ENCODE results near the gene AEBP1.

AEBP1 gene

DNA sequence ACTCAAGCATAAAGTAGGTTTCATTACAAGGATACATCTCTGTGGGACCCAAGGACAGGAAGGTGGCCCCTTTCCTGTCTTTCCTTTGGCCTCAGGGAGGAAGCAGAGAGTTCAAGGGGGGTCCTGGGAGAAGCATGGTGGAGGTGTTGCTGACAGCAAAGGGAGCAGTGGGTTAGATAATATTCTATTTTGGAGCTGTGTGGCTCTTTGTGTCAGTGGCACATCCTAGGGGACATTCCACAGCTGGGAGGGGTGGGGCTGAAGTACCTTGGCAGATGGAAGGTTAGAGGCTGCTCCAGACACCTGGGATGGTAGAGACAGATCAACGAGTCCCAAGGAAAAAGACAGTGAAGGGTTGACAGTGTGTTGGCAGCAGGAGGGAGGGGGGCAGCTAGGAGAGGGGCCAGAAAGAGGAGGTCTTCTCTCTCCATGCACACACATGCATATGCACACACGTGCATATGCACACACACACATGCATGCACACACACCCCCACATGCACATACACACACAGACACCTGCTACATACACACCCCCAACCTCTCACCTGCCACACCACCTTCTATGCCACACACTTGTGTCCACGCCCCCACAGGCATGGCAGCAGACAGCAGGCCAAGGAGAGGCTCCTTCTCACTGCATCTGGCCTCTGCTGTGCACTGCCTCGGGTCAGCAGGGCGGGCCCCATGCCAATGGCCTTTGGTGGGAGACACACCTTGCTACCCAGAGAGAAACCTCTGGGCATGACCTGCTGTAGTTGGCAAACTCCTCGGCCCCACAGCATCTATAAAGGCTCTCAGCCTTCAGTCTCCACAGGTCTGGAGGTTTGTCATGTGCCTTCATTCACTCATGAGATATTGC, 24.8 kb downstream of the AEBP1 start:
- Histone ChIP-seq H3K9me3 (no peaks in the 10 kb centered on the region), H3K27me3 (no peaks in the 10 kb centered on the region), H3K36me3 (no peaks in the 10 kb centered on the region), H3K4me3 (no peak overlapping the region), H3K4me1 (peaks cover 0 to 4% (median 0%) of the 10 kb centered on the region in 4 donors), H3K27ac (no peak overlapping the region)
- no peak for DNase-seq
- intact Hi-C loops (cut with DNase I; ENCODE audit: low total_unique reads): no loop called here
- TF ChIP-seq, protein P1, sequence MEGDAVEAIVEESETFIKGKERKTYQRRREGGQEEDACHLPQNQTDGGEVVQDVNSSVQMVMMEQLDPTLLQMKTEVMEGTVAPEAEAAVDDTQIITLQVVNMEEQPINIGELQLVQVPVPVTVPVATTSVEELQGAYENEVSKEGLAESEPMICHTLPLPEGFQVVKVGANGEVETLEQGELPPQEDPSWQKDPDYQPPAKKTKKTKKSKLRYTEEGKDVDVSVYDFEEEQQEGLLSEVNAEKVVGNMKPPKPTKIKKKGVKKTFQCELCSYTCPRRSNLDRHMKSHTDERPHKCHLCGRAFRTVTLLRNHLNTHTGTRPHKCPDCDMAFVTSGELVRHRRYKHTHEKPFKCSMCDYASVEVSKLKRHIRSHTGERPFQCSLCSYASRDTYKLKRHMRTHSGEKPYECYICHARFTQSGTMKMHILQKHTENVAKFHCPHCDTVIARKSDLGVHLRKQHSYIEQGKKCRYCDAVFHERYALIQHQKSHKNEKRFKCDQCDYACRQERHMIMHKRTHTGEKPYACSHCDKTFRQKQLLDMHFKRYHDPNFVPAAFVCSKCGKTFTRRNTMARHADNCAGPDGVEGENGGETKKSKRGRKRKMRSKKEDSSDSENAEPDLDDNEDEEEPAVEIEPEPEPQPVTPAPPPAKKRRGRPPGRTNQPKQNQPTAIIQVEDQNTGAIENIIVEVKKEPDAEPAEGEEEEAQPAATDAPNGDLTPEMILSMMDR (IDR thresholded peaks at IDR 0.05): no peak

- H3K9me3 ChIP-seq: no peaks in the 10 kb centered on the region
- H3K27me3 ChIP-seq: no peaks in the 10 kb centered on the region
- no peaks in the 10 kb centered on the region for H3K36me3 ChIP-seq
- DNase-seq: no peak
- intact Hi-C loops (cut with DNase I; ENCODE audit: low total_unique reads): no loop called here
- no peaks in the 10 kb centered on the region for H3K4me1 ChIP-seq
- H3K4me3 ChIP-seq: no peak overlapping the region
- no peak overlapping the region for H3K27ac ChIP-seq
- TF ChIP-seq, protein P1 (IDR thresholded peaks at IDR 0.05): no peak
These were observed 27.3 kb downstream of the AEBP1 start for GRCh38 chr7:44131173-44132029.

DNA sequence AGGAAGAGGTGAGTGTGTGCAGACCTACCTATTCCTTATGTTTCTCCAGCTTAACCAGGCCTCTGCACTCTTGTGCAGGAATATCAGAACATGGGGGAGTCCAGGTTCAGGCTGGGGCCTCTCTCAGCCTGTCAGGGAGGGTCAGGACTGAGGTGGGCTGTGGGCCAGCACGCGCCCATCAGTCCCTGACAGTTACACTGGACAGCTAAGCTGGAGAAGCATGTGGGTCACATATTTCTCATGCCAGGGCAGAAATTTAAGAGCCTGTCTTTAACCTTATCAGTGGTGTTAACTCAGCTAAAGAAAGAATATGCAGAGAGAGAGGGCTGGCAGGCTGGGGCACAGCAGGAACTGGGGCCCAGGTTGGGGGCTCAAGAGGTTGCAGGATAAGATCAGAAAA, 27.9 kb downstream of the AEBP1 start:
- no peak for DNase-seq
- Histone ChIP-seq H3K27ac (no peak overlapping the region), H3K9me3 (no peaks in the 10 kb centered on the region), H3K4me3 (no peak overlapping the region), H3K36me3 (no peaks in the 10 kb centered on the region), H3K4me1 (no peaks in the 10 kb centered on the region), H3K27me3 (no peaks in the 10 kb centered on the region)
- intact Hi-C loops (cut with DNase I; ENCODE audit: low total_unique reads): no loop called here
- TF ChIP-seq, protein P1 (IDR thresholded peaks at IDR 0.05): no peak

DNA sequence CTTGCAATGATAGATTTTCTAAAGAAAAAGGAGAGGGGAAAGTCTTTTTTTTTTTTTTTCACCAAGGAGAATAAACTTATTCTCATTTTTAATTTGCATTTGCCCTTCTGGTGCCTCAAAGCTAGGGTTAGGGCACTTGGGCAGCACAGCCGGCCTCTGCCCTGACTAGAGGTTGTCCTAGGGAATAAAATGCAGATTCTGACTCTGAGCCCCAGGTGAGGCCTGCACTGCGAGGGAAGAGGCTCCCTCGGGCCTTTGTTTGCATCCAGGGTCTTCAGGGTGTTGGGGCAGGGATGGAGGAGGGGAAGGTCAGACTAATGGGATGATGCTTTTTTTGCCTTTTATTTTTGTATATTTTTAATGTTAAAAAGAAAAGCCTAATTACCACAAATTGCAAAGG, 29.1 kb downstream of the AEBP1 start:
- H3K27ac ChIP-seq: no peak overlapping the region
- TF ChIP-seq, protein P1 (IDR thresholded peaks at IDR 0.05): no peak
- H3K9me3 ChIP-seq: no peaks in the 10 kb centered on the region
- DNase-seq: no peak
- intact Hi-C loops (cut with DNase I; ENCODE audit: low total_unique reads): no loop called here
- H3K27me3 ChIP-seq: no peaks in the 10 kb centered on the region
- H3K4me1 ChIP-seq: no peaks in the 10 kb centered on the region
- no peak overlapping the region for H3K4me3 ChIP-seq
- no peaks in the 10 kb centered on the region for H3K36me3 ChIP-seq

DNA sequence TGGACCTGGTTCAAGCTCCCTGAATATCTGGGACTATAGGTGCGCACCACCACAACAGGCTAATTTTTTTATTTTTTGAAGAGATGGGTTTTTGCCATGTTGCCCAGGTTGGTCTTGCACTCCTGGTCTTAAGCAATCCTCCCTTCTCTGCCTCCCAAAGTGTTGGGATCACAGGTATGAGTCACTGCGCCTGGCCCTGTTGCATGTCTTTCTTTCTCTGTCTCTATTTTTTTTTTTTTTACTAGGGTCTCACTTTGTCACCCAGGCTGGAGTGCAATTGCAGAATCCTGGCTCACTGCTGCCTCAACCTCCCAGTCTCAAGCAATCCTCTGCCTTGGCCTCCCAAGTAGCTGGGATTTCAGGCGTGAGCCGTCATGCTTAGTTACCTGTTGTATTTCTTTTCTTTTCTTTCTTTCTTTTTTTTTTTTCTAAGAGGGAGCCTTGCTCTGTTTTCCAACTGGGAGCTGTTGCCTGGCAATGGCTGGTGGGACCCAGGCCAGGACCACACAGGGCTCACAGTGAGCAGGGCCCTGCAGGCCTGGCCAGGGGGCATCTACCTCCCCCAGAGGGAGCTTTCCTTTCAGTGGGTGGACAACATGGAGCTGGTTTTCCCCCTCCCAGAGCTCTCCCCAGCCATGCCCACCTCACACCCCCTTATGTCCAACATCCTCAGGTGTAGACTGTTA, 30.9 kb downstream of the AEBP1 start:
- intact Hi-C loops (cut with DNase I; ENCODE audit: low total_unique reads): no loop called here
- no peak overlapping the region for H3K27ac ChIP-seq
- H3K4me1 ChIP-seq: no peaks in the 10 kb centered on the region
- DNase-seq: no peak
- H3K9me3 ChIP-seq: no peaks in the 10 kb centered on the region
- H3K27me3 ChIP-seq: no peaks in the 10 kb centered on the region
- no peak overlapping the region for H3K4me3 ChIP-seq
- TF ChIP-seq, protein P1 (IDR thresholded peaks at IDR 0.05): no peak
- no peaks in the 10 kb centered on the region for H3K36me3 ChIP-seq
